ENCODE data around the gene ZBTB5.
"Not testable (repeated sequence)": the region's sequence is repeated elsewhere in the genome, so short reads cannot be mapped to it uniquely, and the experiment has no call there.

The ZBTB5 gene

DNA sequence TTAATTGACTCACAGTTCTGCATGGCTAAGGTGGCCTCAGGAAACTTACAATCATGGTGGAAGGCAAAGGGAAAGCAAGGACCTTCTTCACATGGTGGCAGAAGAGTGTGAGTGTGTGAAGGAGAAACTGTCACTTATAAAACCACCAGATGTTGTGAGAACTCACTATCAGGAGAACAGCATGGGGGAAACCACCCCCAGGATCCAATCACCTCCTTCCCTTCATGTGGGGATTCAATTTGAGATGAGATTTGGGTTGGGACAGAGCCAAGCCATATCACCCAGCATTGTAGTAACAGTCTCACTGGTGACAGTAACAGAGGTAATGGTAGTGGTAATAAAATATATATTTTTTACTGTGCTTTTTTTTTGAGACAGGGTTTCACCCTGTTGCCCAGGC lies 18.1 kb downstream of the ZBTB5 start:
- no peak for DNase-seq

DNA sequence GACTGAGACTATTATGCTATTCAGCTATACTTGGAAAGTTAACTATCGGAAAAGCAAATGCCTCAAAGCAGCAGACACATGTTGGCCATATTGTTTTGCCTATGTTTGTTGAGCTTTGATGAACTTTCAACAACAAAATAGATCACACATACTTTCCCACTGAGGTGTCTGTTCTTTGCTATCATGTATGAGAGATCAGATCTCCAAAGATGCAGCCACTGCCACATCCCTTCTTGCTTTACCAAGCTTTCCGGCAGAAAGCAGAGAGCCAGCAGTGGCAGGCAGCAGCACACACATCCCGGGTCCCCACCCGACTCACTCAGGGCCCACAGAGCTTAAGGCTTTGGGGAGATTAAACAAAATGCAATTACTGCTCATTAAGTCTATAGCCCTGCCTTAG lies 18.8 kb downstream of the ZBTB5 start:
- DNase-seq: no peak

DNA sequence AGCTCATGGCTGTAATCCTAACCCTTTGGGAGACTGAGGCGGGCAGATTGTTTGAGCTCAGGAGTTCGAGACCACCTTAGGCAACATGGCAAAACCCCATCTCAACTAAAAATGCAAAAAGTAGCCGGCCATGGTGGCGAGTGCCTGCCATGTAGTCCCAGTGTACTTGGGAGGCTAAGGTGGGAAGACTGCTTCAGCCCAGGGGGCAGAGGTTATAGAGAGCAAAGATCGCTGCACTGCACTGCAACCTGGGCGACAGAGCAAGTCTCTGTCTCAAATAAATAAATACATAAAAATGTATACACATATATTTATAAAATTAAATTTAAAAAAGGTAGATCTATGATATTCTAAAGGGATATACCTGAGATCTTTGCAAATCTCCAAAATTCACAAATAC lies 19.4 kb downstream of the ZBTB5 start:
- no peak for DNase-seq

DNA sequence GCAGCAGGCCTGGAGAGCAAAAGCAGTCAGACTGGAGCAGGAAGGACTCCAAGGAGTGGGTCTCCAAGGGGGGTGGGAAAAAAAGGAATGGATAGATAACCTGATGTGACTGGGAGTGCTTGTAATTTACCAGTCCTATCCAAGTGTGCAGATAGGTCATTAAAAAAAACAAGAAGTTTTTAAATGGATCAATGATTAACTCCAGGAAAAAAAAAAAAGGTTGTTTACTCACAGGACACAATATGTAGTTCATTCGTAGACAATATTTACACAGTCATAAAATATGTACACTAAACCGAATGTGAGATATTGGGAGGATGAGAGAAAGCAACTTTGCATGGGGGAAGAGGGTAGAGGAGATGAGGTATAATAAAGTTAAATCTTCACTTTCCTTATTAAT lies 20.4 kb downstream of the ZBTB5 start:
- DNase-seq: no peak

DNA sequence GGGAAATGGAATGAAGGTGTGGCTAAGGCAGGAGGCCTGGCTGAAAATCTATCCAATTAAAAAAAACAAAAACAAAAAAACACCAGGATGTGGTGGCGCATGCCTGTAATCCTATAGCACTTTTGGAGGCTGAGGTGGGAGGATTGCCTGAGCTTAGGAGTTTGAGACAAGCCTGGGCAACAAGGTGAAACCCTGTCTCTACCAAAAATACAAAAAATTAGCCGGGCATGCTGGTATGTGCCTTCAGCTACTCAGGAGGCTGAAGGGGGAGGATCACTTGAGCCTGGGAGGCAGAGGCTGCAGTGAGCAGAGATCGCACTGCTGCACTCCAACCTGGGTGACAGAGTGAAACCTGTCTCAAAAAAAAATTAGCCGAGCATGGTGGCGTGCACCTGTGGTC lies 21.7 kb downstream of the ZBTB5 start:
- DNase-seq: no peak

DNA sequence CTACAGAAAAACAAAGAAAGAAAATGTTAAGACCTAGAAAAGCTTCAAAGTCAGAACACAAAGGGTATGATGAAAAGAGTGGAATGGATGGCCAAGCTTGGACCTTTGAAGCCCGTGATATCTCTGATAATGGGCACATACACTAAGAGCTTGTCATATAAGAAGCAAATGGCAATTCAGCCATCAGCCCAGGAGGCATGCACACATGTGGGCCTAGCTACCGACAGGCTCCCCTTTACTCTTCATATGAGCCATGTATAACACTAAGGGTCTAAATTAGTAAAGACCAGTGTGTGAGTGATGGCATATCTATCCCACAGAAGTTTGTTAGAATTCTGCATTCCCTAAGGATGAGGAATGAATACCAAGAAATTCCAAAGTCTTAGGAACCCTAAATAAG lies 22.7 kb downstream of the ZBTB5 start:
- no peak for DNase-seq

DNA sequence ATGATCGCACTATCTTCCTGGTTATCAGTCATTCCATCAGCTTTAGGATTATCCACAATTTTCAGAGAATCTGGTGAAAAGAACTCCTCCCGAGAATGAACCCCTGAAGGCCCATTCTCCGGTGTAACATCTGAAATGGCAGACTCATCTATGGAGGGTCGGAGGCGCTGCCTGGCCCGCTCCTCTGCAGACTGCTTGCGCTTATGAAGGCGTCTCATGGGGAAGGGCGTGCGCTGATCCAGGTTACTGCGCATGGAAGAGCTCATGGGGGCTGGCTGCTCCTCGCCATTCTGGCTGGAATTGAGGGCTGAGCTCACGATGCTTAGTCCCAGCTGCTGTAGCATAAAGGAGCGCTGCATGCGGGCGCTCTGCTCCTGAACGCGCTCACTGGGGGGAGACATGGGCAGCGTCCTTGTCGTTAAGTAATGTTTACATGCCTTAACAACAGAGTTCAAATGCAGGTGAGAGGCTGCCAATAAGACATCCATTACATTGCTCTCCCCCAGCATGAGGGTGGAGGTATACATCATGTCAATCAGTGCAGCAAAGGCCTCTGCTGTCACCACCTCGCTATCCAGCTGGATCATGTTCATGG lies 23.4 kb downstream of the ZBTB5 start:
- no peak for DNase-seq

DNA sequence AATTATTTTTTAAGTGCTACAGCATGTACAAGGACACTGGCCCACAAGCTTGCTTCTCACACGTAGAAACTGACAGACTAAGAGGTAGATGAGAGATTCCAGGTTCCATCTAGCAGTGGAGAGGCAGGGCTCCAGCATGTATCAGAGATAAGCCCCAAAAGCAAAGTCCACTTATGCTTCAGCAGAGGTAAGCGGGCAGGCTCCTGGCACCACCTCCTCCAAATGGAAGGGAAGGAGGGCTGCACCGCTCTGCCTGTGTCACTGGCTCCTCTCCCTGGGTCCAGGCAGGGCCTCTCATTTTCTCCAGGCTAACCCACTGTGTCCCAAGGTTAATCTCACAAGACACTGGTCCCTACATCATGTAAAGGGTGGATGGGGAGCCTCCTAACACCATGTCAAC lies 26.9 kb downstream of the ZBTB5 start:
- DNase-seq: no peak

DNA sequence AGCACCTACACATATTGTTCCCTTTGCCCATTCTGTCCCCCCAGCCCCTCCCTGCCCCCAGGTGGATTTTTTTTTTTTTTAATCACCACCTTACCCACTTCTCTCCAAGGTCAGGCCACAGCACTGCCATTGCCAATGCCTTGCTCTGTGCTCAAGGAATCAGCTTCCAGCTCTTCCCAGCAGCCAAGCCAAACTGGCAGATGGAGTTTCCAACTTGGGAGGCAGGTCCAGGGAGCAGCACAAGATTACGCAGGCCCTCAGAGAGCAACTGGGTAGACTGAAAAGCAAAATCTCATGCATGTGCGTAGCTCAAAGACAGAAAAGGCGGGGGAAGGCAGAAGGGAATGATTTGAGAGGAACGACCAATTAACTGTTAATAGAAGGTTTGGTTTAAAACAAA lies 27.6 kb downstream of the ZBTB5 start:
- no peak for DNase-seq

DNA sequence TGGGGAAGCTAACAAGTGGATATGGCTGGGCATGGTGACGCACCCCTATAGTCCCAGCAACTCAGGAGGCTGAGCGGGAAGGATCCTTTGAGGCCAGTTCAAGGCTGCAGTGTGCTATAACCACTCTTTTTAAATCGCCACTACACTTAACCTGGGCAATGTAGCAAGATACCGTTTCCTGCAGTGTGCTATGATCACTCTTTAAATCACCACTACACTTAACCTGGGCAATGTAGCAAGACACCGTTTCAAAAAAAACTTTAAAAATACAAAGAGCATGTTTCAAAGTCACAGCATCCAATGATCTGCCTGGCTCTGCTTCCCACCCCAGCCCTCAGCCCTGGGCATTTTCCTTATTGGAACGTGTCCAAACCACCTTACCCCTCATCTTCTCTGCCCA lies 28.2 kb downstream of the ZBTB5 start:
- DNase-seq: no peak

DNA sequence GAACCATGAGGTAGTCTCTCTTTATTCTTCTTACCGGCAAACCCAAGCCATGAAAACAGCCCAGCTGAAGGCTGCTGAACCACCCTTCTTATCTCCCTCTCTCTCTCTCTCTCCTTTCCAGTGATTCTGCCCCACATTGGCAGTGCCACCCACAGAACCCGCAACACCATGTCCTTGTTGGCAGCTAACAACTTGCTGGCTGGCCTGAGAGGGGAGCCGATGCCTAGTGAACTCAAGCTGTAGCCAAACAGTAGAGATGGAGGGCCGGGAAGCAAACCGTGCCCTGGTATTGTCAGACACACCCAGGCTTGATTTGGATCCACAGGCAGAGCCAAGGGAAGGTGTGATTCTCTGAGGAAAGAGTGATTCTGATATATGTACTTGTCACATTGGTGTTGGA lies 28.7 kb downstream of the ZBTB5 start:
- no peak for DNase-seq

DNA sequence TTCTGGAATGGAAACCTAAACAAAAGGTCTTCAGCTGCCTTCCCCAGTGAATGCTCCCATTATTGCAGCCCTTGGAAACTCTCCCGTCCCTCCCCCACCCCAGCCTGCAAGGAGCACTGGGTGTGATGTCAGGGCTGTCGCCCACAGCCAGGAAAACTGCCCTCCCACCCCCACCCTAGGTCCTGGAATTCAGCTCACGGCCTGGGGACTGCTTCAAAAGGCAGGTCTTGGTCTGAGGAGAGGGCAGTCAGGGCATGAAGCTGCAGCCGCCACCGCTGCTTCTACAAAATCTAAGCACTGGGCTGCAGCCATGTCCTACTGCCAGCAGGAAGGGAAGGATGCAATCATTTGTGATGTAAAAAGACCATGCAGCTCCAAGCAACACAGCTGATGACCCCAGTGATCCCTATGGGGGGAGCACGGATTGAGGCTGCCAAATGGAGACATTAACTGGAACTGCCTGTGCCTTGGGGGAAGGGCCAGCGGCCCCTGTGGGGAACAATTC lies 31.3 kb downstream of the ZBTB5 start:
- no peak for DNase-seq

DNA sequence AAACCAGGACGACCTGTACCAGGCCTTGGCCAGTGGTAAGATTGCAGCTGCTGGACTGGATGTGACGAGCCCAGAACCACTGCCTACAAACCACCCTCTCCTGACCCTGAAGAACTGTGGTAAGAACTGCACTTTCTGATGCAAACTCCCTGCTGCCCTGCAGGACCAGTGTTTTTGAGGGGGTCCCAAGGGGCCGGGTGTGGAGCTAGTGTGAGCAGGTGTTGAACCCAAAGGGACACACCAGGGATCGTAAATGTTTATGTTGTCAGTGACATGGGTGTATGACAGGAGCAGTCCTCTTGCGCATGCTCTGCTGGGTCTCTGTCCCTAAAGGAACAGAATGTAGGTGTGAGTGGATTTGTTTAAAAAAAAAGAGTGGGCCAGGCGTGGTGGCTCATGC lies 33.2 kb downstream of the ZBTB5 start:
- DNase-seq: no peak

DNA sequence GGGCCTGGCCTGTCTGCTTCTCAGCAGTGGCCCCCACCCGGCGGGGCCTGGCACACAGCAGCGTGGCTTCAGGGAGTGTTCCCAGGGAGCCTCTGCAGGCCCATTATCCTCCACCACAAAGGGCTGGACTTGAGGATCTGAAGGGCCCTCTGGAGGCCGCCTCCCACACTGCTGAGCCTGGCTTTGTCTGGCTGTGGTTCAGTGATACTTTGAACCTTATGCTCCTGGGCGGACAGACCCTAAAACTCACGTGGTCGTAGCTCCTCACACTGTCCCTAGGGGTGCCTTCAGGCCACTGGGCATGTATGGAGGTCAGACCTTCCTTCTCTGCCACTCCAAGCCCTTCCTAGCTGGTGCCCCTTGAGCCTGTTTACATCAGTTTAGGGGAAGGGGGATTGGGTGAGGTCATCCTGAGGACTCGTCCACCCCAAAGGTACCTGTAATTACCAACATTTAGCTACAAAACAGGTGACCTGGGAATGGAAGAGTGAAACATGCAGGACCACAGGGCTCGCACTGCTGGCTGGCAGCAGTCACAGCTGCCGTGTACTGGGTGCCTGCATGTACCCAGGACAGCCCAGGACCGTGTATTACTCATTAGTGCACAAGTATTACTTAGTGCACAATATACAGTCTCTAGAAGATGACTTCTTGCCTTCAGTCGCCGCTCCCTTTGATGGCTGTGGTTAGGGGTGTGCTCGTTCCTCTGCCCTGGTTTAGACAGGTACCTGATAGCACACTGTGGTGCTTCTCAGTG lies 34.2 kb downstream of the ZBTB5 start:
- DNase-seq: no peak

DNA sequence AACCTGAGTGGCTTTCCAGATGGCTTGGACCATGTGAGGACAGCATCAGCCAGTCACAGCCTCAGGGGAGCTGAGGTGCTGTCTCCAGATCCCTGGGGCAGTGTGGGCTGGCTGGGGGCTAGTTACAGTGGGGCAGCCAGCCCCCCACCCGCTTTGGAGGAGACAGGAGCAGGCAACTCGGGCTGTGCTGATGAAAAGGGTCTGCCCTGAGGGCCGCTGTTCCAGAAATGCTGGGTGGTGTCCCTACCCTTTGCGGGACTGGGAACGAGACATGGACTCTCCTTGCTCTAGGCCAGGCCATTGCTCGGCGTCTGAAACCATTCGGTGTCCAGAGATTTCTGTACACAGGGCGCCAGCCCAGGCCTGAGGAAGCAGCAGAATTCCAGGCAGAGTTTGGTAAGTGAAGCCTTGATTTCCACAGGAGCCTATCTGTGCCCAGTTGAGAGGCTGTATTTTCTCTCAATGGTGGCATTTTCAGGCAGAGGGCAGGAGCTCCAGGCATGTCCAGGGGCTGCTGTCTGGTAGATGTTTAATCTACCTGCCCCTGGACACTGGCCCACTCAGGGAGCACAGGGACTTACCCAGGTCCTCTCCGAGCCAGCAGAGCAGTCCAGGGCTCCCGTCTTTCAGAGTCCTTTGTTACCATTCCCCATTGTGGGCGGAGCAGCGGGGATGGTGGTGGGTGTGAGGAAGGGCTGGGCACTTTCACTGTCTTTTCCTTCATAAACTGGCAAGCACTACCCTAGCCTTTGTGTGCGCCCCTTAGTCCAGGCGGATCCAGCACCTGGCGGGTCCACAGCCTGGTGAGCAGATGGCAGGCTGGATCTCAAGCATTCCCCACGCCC lies 35.6 kb downstream of the ZBTB5 start:
- no peak for DNase-seq

DNA sequence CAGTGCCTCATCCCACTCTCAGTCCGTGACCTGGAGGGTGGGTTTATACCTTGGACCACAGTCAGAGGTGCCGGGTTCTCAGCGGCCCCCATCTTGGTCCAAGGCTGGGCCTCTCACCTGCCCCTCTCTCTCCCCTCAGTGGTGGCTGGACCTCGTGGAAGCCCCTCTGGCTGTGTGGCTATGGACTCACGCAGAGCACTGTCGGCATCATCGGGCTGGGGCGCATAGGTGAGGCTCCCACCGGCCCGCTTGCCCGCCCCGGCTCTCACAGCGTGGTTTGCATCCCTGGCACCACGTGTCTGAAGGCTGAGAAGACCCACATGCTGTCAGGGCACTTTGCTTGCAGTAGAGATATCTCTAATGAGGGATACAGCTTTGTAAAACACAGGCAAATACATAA lies 36.9 kb downstream of the ZBTB5 start:
- DNase-seq: no peak

DNA sequence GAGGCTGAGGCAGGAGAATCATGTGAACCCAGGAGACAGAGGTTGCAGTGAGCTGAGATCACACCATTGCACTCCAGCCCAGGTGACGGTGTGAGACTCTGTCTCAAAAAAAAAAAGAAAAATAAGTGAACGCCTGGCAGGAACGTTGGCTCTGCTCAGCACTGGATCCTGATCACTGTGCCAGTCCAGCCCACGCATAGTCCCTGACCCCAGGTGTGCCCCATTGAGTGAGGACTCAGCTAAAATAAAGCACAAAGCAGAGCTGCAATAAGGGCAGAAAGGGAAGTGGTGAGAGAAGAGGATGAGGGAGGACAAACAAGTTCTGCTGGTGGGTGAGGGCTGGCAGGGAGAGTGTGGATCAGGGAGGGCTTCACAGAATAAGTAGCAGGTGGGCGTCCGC lies 38.4 kb downstream of the ZBTB5 start:
- DNase-seq: no peak

DNA sequence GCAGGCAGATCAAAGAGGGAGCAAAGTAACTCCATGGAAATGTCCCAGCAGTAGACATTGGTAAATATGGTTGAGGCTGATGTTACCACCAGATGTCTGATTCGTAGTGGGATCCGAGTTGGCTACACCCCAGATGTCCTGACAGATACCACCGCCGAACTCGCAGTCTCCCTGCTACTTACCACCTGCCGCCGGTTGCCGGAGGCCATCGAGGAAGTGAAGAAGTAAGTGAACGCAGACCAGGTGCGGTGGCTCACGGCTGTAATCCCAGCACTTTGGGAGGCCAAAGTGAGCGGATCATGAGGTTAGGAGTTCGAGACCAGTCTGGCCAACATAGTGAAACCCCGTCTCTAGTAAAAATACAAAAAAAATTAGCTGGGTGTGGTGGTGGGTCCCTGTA lies 38.8 kb downstream of the ZBTB5 start:
- DNase-seq: not testable (repeated sequence)

DNA sequence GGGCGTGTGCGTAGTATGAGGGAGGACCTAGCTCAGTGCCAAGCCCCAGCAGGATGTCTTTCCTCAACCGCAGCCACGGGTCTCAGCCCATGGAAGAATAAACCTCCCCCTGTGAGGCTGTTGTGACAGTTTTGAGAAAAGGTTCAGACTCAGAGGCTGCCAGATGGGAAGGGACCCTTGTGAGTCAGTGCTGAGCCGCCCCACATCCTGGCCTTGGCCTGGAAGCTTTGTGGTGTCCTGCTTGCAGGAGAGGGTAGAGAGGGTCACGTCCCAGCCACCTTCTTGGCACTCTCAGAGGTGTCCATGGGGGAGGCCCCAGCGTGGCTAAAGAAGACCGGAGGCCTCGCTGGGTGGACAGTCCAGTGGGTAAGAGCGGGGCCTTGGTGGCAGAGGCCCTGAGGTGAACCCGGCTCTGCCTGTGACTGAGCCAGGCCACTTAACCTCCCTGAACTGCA lies 39.9 kb downstream of the ZBTB5 start:
- no peak for DNase-seq

DNA sequence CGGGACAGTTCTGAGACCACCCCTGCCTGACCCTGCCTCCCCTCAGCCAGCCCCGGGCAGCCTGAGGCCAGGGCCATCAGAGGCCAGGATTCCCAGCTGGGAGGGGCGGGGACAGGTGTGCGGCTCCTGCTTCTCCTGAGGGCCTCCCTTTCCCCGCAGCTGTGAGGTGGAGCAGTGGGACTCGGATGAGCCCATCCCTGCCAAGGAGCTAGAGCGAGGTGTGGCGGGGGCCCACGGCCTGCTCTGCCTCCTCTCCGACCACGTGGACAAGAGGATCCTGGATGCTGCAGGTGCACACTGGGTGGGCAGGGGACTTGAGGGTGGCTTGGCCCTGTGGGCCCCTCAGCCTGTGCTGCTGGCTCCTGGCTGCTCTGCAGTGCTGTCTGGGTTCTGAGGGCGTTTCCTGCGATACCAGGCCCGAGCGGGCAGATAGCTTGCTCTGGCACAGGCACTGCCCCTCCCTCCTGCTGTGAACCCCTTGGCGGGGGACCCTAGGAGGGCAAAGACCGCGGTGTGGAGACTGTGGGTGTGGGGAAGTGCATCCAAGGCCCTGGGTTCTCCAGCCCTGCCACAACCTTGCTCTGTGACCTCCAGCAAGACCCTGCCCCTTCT lies 40.5 kb downstream of the ZBTB5 start:
- no peak for DNase-seq

DNA sequence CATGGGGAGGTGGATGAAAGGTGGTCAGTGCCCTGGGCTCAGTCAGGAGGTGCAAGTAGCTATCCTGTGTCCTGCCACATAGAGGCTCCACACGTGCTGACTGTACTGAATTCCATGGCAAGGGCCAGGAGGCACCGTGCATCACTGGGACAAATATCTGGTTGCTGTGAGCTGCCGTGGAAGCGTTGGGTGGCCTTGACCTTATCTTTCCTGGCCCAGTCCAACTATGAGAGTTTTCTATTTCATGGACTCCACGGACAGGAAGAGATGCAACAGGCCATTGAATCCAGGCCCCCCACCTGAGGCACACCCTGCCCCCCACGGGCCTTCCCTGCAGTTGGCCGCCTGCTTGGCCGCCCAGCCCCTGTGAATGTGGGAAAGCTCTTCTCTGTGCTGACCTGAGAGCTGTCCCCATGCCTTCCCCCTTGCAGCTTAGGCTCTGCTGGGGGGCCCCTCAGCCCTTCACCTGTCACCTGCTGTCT lies 41.0 kb downstream of the ZBTB5 start:
- DNase-seq: no peak

DNA sequence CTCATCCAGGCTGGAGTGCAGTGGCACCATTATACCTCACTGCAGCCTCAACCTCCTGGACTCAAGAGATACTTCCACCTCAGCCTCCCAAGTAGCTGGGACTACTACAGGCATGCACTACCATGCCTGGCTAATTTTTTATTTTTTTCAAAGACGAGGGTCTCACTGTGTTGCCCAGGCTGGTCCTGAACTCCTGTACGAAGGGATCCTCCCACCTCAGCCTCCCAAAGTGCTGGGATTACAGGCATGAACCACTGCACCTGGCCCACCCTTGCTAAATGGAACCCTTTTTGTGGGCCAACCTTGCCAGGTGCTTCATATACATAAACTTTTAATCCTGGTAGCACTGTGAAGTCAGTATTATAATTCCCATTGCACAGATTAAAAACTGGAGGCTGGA lies 41.7 kb downstream of the ZBTB5 start:
- no peak for DNase-seq
